ENCODE measurements around the gene TMEM44. TPM values are rescaled to one million over a fixed set of nuclear protein-coding genes. Genes with fewer than 3 reads are reported as not detected.

Gene TMEM44
- total RNA-seq, 1 donor from 2014 or later: 3.3 TPM

DNA sequence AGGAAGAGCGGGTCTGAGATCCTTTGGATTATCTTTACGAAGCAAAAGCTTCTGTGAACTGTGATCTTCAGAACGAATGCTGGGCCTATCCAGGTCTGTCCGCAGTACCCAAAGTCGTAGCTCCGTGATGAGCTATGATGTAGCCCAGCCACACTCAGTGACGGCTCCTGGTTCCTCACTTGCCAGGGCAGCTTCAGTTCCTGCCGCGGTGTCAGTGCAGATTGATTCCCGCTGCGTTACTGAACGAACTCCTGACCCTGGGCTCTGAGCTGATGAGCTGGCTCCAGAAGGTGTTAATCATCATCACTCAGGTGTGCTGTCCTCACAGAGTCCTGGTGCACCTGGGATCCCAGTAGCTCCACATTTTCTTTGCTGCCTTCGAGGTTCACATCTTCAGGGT lies 45.0 kb downstream of the TMEM44 start:
- peaks cover 12% of the 10 kb centered on the region for H3K36me3 Mint-ChIP-seq (ENCODE audit: low read depth)
- H3K27me3 Mint-ChIP-seq: no peaks in the 10 kb centered on the region
- DNase-seq: no peak
- H3K9me3 Mint-ChIP-seq: peaks cover 5% of the 10 kb centered on the region
- intact Hi-C loops (cut with micrococcal nuclease): no loop called here
- TF ChIP-seq, protein P1, sequence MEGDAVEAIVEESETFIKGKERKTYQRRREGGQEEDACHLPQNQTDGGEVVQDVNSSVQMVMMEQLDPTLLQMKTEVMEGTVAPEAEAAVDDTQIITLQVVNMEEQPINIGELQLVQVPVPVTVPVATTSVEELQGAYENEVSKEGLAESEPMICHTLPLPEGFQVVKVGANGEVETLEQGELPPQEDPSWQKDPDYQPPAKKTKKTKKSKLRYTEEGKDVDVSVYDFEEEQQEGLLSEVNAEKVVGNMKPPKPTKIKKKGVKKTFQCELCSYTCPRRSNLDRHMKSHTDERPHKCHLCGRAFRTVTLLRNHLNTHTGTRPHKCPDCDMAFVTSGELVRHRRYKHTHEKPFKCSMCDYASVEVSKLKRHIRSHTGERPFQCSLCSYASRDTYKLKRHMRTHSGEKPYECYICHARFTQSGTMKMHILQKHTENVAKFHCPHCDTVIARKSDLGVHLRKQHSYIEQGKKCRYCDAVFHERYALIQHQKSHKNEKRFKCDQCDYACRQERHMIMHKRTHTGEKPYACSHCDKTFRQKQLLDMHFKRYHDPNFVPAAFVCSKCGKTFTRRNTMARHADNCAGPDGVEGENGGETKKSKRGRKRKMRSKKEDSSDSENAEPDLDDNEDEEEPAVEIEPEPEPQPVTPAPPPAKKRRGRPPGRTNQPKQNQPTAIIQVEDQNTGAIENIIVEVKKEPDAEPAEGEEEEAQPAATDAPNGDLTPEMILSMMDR (IDR thresholded peaks at IDR 0.05): no peak
- POLR2A ChIA-PET: no interaction called here
- H3K4me1 Mint-ChIP-seq: peaks cover 25% of the 10 kb centered on the region
- no peak overlapping the region for H3K27ac Mint-ChIP-seq
- CTCF ChIA-PET: interaction anchor here (1.3 kb wide), 1 partner anchor 116 kb away, joined by 3 read pairs; no protein-coding TSS in a partner anchor
- ATAC-seq (ENCODE audit: low read depth): no peak
- no peak overlapping the region for H3K4me3 Mint-ChIP-seq

DNA sequence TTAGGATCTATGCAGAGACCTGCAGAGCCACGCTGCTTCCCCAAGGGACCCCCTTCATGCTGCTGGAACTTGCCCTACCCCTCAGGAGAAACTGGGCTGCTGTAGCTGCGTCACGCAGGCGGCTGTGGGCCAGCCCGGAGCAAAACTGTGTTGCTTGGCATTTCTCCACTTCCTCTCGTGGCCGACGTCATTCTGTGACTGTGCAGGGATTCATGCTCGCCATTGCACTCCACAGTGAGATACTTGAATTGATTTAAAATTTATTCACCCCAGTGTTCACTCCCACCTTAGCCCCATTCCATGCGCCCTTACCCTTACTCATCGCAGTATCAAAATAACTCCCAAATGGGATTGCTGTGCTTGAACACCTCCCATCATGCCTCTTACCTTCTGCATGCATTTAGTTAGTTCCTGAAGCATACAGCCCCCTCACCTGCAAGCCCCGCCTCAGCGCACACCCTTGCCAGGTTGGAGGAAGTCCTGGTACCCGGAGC lies 45.7 kb downstream of the TMEM44 start:
- Mint-ChIP-seq H3K4me3 (no peak overlapping the region), H3K27me3 (no peaks in the 10 kb centered on the region), H3K4me1 (peaks cover 19% of the 10 kb centered on the region), H3K9me3 (peaks cover 5% of the 10 kb centered on the region), H3K36me3 (ENCODE audit: low read depth) (peaks cover 12% of the 10 kb centered on the region), H3K27ac (no peak overlapping the region)
- intact Hi-C loops (cut with micrococcal nuclease): no loop called here
- ATAC-seq (ENCODE audit: low read depth) (no peak), DNase-seq (no peak)
- ChIA-PET CTCF (no interaction called here), POLR2A (no interaction called here)
- TF ChIP-seq, protein P1 (IDR thresholded peaks at IDR 0.05): no peak

DNA sequence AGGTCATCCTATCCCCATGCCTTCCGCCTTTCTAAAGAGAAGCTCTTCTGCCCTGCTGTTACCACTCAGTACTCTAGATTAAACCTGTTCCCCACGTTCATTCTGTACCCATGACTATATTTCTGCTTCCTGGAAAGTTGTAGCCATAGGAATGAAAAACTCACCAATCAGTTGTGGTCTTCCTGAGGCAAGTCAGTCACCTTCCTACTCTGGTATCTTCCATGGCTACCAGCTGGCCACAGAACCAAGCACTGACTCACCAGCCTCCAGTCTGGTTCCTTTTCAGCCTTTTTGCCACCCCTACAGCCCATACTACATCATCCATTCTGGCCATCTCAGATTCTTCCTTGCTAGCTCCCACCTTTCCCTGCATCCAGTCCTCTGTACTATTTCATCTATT lies 46.4 kb downstream of the TMEM44 start:
- H3K27ac Mint-ChIP-seq: no peak overlapping the region
- no peak overlapping the region for H3K4me3 Mint-ChIP-seq
- intact Hi-C loops (cut with micrococcal nuclease): no loop called here
- H3K9me3 Mint-ChIP-seq: peaks cover 5% of the 10 kb centered on the region
- TF ChIP-seq, protein P1 (IDR thresholded peaks at IDR 0.05): no peak
- ChIA-PET CTCF (no interaction called here), POLR2A (no interaction called here)
- H3K27me3 Mint-ChIP-seq: no peaks in the 10 kb centered on the region
- peaks cover 16% of the 10 kb centered on the region for H3K4me1 Mint-ChIP-seq
- no peak for ATAC-seq (ENCODE audit: low read depth)
- DNase-seq: no peak
- peaks cover 12% of the 10 kb centered on the region for H3K36me3 Mint-ChIP-seq (ENCODE audit: low read depth)

DNA sequence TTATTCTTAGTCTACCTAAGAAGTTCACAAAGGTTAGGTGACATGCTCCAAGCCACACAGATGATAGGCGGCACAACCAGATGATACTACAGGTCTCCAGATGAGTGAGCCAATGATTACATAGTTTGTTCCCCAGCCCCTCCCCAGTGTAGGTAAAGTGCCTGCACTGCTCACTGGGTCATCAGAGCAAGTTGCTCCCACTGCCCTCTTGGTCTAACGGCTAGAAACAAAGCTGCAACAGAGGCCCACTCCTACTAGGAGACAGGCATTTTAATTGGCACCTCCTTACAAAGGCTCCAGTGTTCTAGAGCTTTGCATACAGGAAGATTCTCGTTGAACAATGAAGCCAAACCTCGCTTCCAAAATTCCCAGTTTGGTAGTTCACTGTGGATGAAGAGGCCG lies 47.3 kb downstream of the TMEM44 start:
- CTCF ChIA-PET: no interaction called here
- H3K4me3 Mint-ChIP-seq: no peak overlapping the region

DNA sequence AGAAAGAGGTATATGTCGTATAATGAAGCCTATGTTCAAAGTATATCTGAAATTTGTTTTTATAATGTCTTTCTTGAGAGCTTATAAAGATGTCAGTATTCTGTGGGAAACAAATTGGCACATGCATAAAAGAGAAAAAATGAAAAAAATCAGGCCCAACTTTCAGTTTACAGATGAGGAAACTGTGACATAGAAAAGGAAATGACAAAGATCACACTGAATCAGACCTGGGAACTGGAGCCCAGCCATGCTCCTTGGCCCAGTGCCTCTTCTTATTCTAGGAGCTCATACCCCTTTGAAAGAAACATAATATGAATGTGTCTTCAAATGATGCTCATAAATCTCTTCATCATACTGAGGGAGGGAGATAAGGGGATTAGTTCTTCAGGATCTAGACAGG lies 48.4 kb downstream of the TMEM44 start:
- Mint-ChIP-seq H3K36me3 (ENCODE audit: low read depth) (peaks cover 12% of the 10 kb centered on the region), H3K27me3 (no peaks in the 10 kb centered on the region), H3K4me1 (peaks cover 16% of the 10 kb centered on the region), H3K27ac (peak overlapping the region; percentile 97), H3K9me3 (peaks cover 5% of the 10 kb centered on the region), H3K4me3 (peak overlapping the region; percentile 94)
- ChIA-PET POLR2A (interaction anchor here (0.6 to 0.9 kb wide), 5 partner anchors 15 to 178 kb away, joined by 3 to 6 read pairs (median 5); no protein-coding TSS in a partner anchor), CTCF (interaction anchor here (1.0 kb wide), 1 partner anchor 113 kb away, joined by 3 read pairs; no protein-coding TSS in a partner anchor)
- no peak for DNase-seq
- TF ChIP-seq, protein P1 (IDR thresholded peaks at IDR 0.05): no peak
- intact Hi-C loops (cut with micrococcal nuclease): loop anchor here (1.0 to 5.0 kb wide), 3 partner anchors 9 to 857 kb away; partner anchors contain the start of gene ACAP2
- no peak for ATAC-seq (ENCODE audit: low read depth)

More for the DNA sequence above, 47.3 kb downstream of the TMEM44 start:
- H3K27ac Mint-ChIP-seq: no peak overlapping the region
- no peak for ATAC-seq (ENCODE audit: low read depth)
- DNase-seq: no peak
- POLR2A ChIA-PET: interaction anchor here (0.6 kb wide), 1 partner anchor 243 kb away, joined by 6 read pairs; no protein-coding TSS in a partner anchor
- TF ChIP-seq, protein P1 (IDR thresholded peaks at IDR 0.05): no peak
- H3K36me3 Mint-ChIP-seq (ENCODE audit: low read depth): peaks cover 12% of the 10 kb centered on the region
- H3K4me1 Mint-ChIP-seq: peaks cover 16% of the 10 kb centered on the region
- H3K9me3 Mint-ChIP-seq: peaks cover 5% of the 10 kb centered on the region
- intact Hi-C loops (cut with micrococcal nuclease): no loop called here
- no peaks in the 10 kb centered on the region for H3K27me3 Mint-ChIP-seq
